Esophagus muscularis mucosa (tissue), 4 donors: ENCODE measurements around the gene OGFR. TPM values are rescaled to one million over a fixed set of nuclear protein-coding genes. Genes with fewer than 3 reads are reported as not detected.

ENCODE experiments used
- DNase-seq: peaks from one replicate; pipeline ENCODE4 v3.0.0-alpha.2; 2017; ENCODE audit errors: extremely low spot score
- H3K27ac ChIP-seq, 4 donors: fragments of 200-600 bp; sonication (generic); replicated peaks in 1 of 4; 1 replicate in 3 of 4; 2 replicates in 1 of 4; pipeline ENCODE4 v1.5.1; 2016 to 2019; ENCODE audit warnings: mild to moderate bottlenecking in 1 of 4
- H3K27me3 ChIP-seq, 4 donors: fragments of 200-600 bp; sonication (generic); one replicate each; pipeline versions ENCODE4 v1.5.1 to v1.6.0; 2016 to 2019
- H3K36me3 ChIP-seq, 4 donors: fragments of 200-600 bp; sonication (generic); one replicate each; pipeline ENCODE4 v1.5.1; 2016 to 2019
- H3K4me1 ChIP-seq, 4 donors: fragments of 200-600 bp; sonication (generic); one replicate each; pipeline ENCODE4 v1.5.1; 2016 to 2019
- H3K4me3 ChIP-seq, 4 donors: fragments of 200-600 bp; sonication (generic); 1 replicate in 2 of 4; 2 replicates in 2 of 4; pipeline ENCODE4 v1.5.1; 2016 to 2019; ENCODE audit warnings: mild to moderate bottlenecking in 4 of 4, moderate library complexity in 1 of 4
- H3K9me3 ChIP-seq, 4 donors: fragments of 200-600 bp; sonication (generic); 1 replicate in 3 of 4; 2 replicates in 1 of 4; pipeline ENCODE4 v1.5.1; 2016 to 2019
- CTCF ChIP-seq, 3 experiments: fragments of 200-600 bp in 2 of 3; fragments of 450-650 bp in 1 of 3; sonication (generic) in 2 of 3; IDR thresholded peaks; one replicate each; pipeline ENCODE4 v1.5.1; 2017 to 2019; ENCODE audit warnings: antibody characterized with exemption in 3 of 3, mild to moderate bottlenecking in 2 of 3, moderate library complexity in 1 of 3
- EP300 ChIP-seq: sonication (generic); formaldehyde crosslinking; IDR thresholded peaks from one replicate; pipeline ENCODE4 v1.6.1; 2017; ENCODE audit warnings: antibody characterized with exemption
- POLR2A ChIP-seq: fragments of 450-650 bp; IDR thresholded peaks from one replicate; pipeline ENCODE4 v1.6.1; 2017; ENCODE audit warnings: antibody characterized with exemption, moderate library complexity, mild to moderate bottlenecking, low read depth
- POLR2AphosphoS5 ChIP-seq, 2 donors: sonication (generic); formaldehyde crosslinking; IDR thresholded peaks; one replicate each; pipeline ENCODE4 v1.6.1; 2017; ENCODE audit warnings: antibody characterized with exemption in 2 of 2
- WGBS: methylation state at CpG from one replicate; pipeline ENCODE4 v1.1.5; 2018; 5-methylcytosine and 5-hydroxymethylcytosine counted together
- intact Hi-C: fragments of 100-400 bp; cut with DNase I; formaldehyde crosslinking; loops from one replicate; pipeline ENCODE4 v1.15.1; 2023
- total RNA-seq, 4 donors: library from RNA; depleted of rRNA; stranded (reverse); fragments of >200 nt; gene quantifications; one replicate each; pipeline versions ENCODE4 v1.1.0 to v1.2.1, GENCODE V29; 2016

OGFR gene
- total RNA-seq, 4 donors from 2014 or later, result 46.1 to 84.5 (median 62.7) TPM

GRCh38 chr20:62811720-62812119 is 7.1 kb downstream of the OGFR start:
- peaks cover 55 to 76% (median 72%) of the 10 kb centered on the region in 4 donors for H3K36me3 ChIP-seq

GRCh38 chr20:62812181-62812906 is 7.7 kb downstream of the OGFR start:
- no peaks in the 10 kb centered on the region for H3K9me3 ChIP-seq
- H3K4me1 ChIP-seq, result peaks cover 19 to 44% (median 41%) of the 10 kb centered on the region in 4 donors
- 87% methylated on average over 21 of the region's 43 CpGs for WGBS
- H3K27ac ChIP-seq, result no peak overlapping the region
- H3K27me3 ChIP-seq, result peaks cover 4 to 34% (median 25%) of the 10 kb centered on the region in 4 donors
- intact Hi-C loops, result no loop called here
- TF ChIP-seq EP300, result no peak
- TF ChIP-seq POLR2A, result no peak
- TF ChIP-seq CTCF (IDR thresholded peaks at IDR 0.05), result no peak
- peaks cover 54 to 70% (median 67%) of the 10 kb centered on the region in 4 donors for H3K36me3 ChIP-seq
- DNase-seq, result no peak
- H3K4me3 ChIP-seq, result no peak overlapping the region

More at GRCh38 chr20:62811720-62812119, 7.1 kb downstream of the OGFR start:
- DNase-seq, result no peak
- Histone ChIP-seq H3K27me3 (peaks cover 4 to 28% (median 21%) of the 10 kb centered on the region in 4 donors), H3K4me1 (peaks cover 23 to 44% (median 41%) of the 10 kb centered on the region in 4 donors), H3K9me3 (no peaks in the 10 kb centered on the region), H3K27ac (no peak overlapping the region), H3K4me3 (no peak overlapping the region)
- intact Hi-C loops, result no loop called here
- WGBS, result no CpG with 5 or more reads among the region's 10 CpGs
- no peak for TF ChIP-seq EP300
- no peak for TF ChIP-seq POLR2A
- TF ChIP-seq CTCF (IDR thresholded peaks at IDR 0.05), result no peak
- TF ChIP-seq POLR2AphosphoS5 (IDR thresholded peaks at IDR 0.05), result no peak

- DNase-seq, result no peak
- peaks cover 4 to 39% (median 29%) of the 10 kb centered on the region in 4 donors for H3K27me3 ChIP-seq
- H3K27ac ChIP-seq, result no peak overlapping the region
- WGBS, result 97% methylated on average over 11 of the region's 11 CpGs
- no peaks in the 10 kb centered on the region for H3K9me3 ChIP-seq
- TF ChIP-seq EP300 (no peak), POLR2AphosphoS5 (IDR thresholded peaks at IDR 0.05) (peak in 1 of 2 donors; percentile 22)
- no peak overlapping the region for H3K4me3 ChIP-seq
- intact Hi-C loops, result no loop called here
- peaks cover 49 to 64% (median 62%) of the 10 kb centered on the region in 4 donors for H3K36me3 ChIP-seq
- H3K4me1 ChIP-seq, result peaks cover 21 to 44% (median 41%) of the 10 kb centered on the region in 4 donors
Measured at GRCh38 chr20:62812907-62813200, 8.2 kb downstream of the OGFR start.

GRCh38 chr20:62813588-62813987 is 9.0 kb downstream of the OGFR start:
- Histone ChIP-seq H3K9me3 (no peaks in the 10 kb centered on the region), H3K36me3 (peaks cover 43 to 57% (median 55%) of the 10 kb centered on the region in 4 donors), H3K4me1 (peaks cover 28 to 46% (median 41%) of the 10 kb centered on the region in 4 donors), H3K4me3 (no peak overlapping the region), H3K27me3 (peaks cover 4 to 47% (median 33%) of the 10 kb centered on the region in 4 donors), H3K27ac (no peak overlapping the region)
- intact Hi-C loops, result no loop called here
- WGBS, result 87% methylated on average over 10 of the region's 13 CpGs
- no peak for TF ChIP-seq CTCF (IDR thresholded peaks at IDR 0.05)
- TF ChIP-seq POLR2AphosphoS5 (IDR thresholded peaks at IDR 0.05), result no peak
- TF ChIP-seq EP300, result no peak
- TF ChIP-seq POLR2A, result no peak
- no peak for DNase-seq

- Histone ChIP-seq H3K27me3 (peaks cover 4 to 53% (median 34%) of the 10 kb centered on the region in 4 donors), H3K4me3 (no peak overlapping the region), H3K4me1 (peaks cover 34 to 52% (median 47%) of the 10 kb centered on the region in 4 donors), H3K36me3 (peaks cover 37 to 51% (median 49%) of the 10 kb centered on the region in 4 donors), H3K27ac (no peak overlapping the region), H3K9me3 (no peaks in the 10 kb centered on the region)
- intact Hi-C loops, result no loop called here
- TF ChIP-seq POLR2A (no peak), EP300 (no peak), CTCF (IDR thresholded peaks at IDR 0.05) (no peak), POLR2AphosphoS5 (IDR thresholded peaks at IDR 0.05) (no peak)
- DNase-seq, result no peak
- WGBS, result 58% methylated on average over 3 of the region's 13 CpGs
Measured at GRCh38 chr20:62814060-62814708, 9.5 kb downstream of the OGFR start.
